ENCODE measurements around the gene IL37. TPM values are rescaled to one million over a fixed set of nuclear protein-coding genes. Genes with fewer than 3 reads are reported as not detected.
"Not testable (repeated sequence)": the region's sequence is repeated elsewhere in the genome, so short reads cannot be mapped to it uniquely, and the experiment has no call there.

Gene IL37
- total RNA-seq, 2 donors from 2014 or later: not detected

- intact Hi-C loops (cut with DNase I): no loop called here
- DNase-seq (ENCODE audit: low spot score): no peak
Observed at GRCh38 chr2:112917856-112918255, 6.9 kb downstream of the IL37 start.

GRCh38 chr2:112918256-112918655 lies 7.3 kb downstream of the IL37 start:
- intact Hi-C loops (cut with DNase I): no loop called here
- DNase-seq (ENCODE audit: low spot score): no peak

DNA sequence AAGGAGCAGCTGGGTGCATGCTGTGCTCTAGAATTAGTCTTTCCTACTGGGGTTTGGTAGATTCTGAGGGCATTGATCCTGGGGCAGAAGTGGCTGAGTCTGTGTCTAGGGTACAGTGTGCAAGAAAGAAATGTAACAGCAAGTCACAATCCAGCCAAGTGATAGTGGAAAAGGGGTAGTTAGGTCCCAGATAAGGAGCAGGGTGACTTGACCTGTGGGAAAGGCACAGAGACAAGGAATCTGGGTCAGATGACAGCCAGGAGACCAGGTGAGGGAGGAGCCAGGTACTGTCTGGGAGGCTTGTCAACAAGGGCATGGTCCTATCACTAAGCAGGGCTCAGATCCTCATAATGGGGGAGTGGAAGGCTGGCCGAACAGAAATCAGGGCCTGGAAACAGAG lies 8.1 kb downstream of the IL37 start:
- DNase-seq (ENCODE audit: low spot score): no peak
- intact Hi-C loops (cut with DNase I): no loop called here

GRCh38 chr2:112920923-112921532 lies 10.1 kb downstream of the IL37 start:
- DNase-seq (ENCODE audit: low spot score): no peak
- intact Hi-C loops (cut with DNase I): no loop called here

- no peak for DNase-seq (ENCODE audit: low spot score)
- intact Hi-C loops (cut with DNase I): no loop called here
Observed at GRCh38 chr2:112921982-112922381, 11.0 kb downstream of the IL37 start.

DNA sequence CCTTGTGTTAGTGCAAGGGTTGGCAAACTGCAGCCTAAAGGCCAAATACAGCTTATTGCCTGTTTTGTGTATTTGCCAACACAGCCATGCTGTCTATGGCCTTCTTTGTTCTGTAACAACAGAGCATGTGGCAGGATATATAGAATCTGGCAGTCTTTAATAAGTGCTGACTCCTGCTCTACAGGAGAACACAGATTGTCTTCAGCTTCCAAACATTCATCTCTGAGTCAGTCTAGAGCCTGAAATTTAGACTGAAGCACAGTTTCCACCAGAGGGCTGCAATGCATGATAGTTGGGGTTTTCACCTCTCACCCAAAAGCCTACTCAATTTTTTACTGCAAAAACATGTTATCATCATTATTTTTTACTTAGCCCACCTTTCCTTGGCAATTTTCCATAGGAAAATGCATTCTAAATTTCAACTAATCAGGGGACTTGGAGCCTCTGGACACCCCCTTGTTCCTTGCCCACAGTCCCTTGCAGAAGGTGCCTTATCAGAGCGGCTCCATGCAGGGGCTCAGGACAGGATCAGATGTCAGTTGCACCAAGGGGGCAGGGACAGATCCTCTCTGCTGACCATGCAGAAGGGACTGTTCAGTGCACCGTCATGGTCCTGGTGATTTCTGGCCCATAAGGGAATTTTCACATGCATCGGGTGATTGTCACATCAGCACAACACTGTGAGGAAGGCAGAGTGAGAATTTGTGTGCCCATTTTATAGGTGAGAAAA lies 12.4 kb downstream of the IL37 start:
- intact Hi-C loops (cut with DNase I): no loop called here
- DNase-seq (ENCODE audit: low spot score): no peak

DNA sequence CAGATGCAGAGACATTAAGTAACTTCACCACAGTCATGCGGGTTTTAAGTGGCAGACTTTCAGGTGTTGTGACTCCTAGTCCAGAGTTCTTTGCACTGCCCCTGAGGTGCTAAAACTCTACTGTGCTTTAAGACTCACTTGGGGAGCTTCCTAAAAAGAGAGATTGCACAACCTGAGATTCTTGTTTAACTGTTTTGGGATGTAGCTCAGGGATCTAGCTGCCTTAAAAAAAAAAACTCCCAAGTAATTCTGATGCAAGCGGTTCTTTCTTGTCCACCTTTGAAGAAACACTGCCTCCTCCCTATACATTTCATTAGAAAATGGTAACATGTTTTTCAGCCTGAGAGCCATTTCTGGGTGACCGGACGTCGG lies 13.0 kb downstream of the IL37 start:
- DNase-seq (ENCODE audit: low spot score): no peak
- intact Hi-C loops (cut with DNase I): no loop called here

- DNase-seq (ENCODE audit: low spot score): no peak
- intact Hi-C loops (cut with DNase I): no loop called here
Observed at GRCh38 chr2:112924360-112924759, 13.4 kb downstream of the IL37 start.

- DNase-seq (ENCODE audit: low spot score): no peak
- intact Hi-C loops (cut with DNase I): no loop called here
Observed at GRCh38 chr2:112924821-112925220, 13.9 kb downstream of the IL37 start.

DNA sequence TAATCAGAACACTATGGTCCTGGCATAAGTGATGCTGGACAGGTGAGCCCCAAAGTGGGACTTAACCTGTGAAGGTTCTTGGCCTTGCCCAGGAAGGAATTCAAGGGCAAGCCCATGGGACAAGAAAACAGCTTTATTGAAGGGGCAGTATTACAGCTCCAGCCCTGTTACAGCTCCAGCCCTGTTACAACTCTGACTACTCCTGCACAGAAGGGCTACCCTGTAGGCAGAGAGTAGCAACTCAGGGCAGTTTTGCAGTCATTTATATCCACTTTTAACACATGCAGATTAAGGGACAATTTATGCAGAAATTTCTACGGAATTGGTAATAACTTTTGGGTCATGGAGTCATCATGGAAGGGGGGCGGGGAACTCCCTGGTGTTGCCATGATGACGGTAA lies 15.7 kb downstream of the IL37 start:
- no peak for DNase-seq (ENCODE audit: low spot score)
- intact Hi-C loops (cut with DNase I): no loop called here

- intact Hi-C loops (cut with DNase I): no loop called here
- no peak for DNase-seq (ENCODE audit: low spot score)
Observed at GRCh38 chr2:112927745-112928144, 16.8 kb downstream of the IL37 start.

- no peak for DNase-seq (ENCODE audit: low spot score)
- intact Hi-C loops (cut with DNase I): no loop called here
Observed at GRCh38 chr2:112933261-112933660, 22.3 kb downstream of the IL37 start.

GRCh38 chr2:112934117-112934516 lies 23.2 kb downstream of the IL37 start:
- intact Hi-C loops (cut with DNase I); DNase-seq (ENCODE audit: low spot score): not testable (repeated sequence)

GRCh38 chr2:112936927-112937232 lies 25.9 kb downstream of the IL37 start:
- intact Hi-C loops (cut with DNase I): no loop called here

GRCh38 chr2:112938904-112939303 lies 27.9 kb downstream of the IL37 start:
- intact Hi-C loops (cut with DNase I): no loop called here

More at GRCh38 chr2:112936927-112937232, 25.9 kb downstream of the IL37 start:
- DNase-seq (ENCODE audit: low spot score): no peak

GRCh38 chr2:112939425-112939824 lies 28.5 kb downstream of the IL37 start:
- no peak for DNase-seq (ENCODE audit: low spot score)
- intact Hi-C loops (cut with DNase I): no loop called here

More at GRCh38 chr2:112938904-112939303, 27.9 kb downstream of the IL37 start:
- DNase-seq (ENCODE audit: low spot score): no peak

GRCh38 chr2:112940859-112941625 lies 30.1 kb downstream of the IL37 start:
- intact Hi-C loops (cut with DNase I): no loop called here
- no peak for DNase-seq (ENCODE audit: low spot score)

DNA sequence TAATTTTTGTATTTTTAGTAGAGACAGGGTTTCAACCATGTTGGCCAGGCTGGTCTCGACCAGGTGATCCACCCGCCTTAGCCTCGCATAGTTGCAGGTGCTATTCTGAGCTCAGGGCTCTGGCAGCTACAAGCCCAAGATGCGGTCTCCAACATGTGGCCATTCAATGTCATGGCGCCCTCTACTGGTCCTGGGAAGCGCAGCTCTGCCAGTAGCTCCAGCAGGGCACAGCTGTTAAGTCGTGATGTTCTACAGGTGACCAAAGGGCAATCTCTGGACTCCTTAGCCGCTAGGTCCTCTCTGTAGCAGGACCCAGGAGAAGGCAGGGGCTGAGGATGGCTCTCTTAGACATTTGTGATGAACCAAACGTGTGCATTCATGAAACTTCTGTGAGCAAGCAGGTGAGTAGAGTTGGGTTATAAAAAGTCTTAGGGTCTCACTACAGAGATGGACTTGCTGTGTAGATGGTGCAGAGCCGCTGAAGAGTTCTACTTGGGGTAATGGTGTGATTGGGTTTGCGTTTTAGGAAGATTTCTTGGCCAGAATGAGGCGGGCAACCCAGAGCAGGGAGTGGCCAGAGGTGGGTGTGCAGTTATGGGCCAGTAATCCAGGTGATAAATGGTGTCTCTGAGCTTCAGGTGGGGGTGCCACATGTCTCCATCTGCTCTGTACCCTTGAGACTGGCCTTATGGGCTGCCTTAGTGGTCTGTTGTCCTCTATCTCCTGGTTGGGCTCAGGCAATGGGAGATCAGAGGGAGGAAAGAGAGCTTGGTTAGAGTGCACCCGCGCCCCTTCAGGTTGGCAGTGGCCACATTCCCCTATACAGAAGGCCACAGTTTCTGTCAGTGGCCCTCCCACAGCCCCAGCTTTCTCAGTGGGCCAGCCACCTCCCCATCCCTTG lies 31.0 kb downstream of the IL37 start:
- intact Hi-C loops (cut with DNase I): no loop called here
- DNase-seq (ENCODE audit: low spot score): peak; percentile 88

DNA sequence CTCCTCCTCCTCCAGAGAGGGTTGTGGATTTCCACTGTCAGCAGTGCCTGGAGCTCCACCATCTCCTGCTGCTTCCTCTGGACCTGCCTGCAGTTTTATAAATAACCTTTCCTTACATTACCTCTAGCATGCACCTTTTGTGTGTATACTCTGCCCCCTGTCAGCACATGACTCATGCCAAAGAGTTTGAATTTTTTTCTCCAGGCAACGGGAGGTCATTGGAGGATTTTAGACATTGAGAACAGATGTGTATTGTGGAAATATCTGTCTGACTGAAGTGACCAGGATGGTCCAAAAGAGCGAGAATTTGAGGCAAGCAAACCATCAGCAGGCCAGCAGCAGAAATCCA lies 31.7 kb downstream of the IL37 start:
- DNase-seq (ENCODE audit: low spot score): no peak
- intact Hi-C loops (cut with DNase I): no loop called here

- DNase-seq (ENCODE audit: low spot score): no peak
- intact Hi-C loops (cut with DNase I): no loop called here
Observed at GRCh38 chr2:112944971-112945370, 34.0 kb downstream of the IL37 start.

All from posterior vena cava (tissue), 2 donors.